HG03064 (cell line): ENCODE results near the gene WDR70.

Source experiments
- ATAC-seq: cut with Tn5 transposase; IDR thresholded peaks from one replicate; pipeline ENCODE4 v1.9.1; 2021; ENCODE audit warnings: low read depth; ENCODE audit not compliant: unreplicated experiment

The WDR70 gene

DNA sequence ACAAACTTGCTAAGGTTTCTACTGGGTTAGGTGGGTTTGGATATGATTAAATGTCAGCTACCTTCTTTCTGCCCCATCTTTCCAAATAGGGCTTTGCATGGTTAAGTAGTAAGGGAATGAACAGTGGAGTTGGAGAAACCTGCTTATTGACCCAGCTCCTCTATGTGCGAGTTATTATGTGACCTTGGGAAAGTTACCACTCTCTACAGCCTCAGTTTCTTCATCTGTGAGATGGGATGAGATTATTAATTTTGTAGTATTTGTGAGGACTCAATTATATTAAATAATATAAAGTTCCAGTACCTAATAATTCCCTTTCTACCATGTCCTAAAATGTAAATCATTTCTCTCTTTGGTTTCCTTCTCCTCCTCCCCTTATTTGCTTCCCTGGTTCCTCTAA, 337.3 kb downstream of the WDR70 start:
- ATAC-seq: no peak

DNA sequence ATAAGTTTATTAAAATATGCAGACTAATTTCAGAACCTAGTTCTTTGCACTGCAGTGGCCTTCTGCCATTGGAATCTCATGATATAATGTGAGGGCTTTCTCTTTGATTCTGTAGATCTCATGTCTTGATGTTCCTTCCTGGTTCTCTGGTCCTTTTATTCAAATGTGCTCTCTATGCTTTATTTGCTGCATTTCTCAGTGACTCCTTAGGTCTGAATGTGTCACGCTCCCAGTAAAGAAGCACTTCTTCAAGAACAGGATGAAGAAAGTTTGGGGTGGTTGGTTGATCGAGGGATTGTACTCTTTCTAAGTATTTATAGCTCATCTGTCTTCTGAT, 338.1 kb downstream of the WDR70 start:
- ATAC-seq: no peak

DNA sequence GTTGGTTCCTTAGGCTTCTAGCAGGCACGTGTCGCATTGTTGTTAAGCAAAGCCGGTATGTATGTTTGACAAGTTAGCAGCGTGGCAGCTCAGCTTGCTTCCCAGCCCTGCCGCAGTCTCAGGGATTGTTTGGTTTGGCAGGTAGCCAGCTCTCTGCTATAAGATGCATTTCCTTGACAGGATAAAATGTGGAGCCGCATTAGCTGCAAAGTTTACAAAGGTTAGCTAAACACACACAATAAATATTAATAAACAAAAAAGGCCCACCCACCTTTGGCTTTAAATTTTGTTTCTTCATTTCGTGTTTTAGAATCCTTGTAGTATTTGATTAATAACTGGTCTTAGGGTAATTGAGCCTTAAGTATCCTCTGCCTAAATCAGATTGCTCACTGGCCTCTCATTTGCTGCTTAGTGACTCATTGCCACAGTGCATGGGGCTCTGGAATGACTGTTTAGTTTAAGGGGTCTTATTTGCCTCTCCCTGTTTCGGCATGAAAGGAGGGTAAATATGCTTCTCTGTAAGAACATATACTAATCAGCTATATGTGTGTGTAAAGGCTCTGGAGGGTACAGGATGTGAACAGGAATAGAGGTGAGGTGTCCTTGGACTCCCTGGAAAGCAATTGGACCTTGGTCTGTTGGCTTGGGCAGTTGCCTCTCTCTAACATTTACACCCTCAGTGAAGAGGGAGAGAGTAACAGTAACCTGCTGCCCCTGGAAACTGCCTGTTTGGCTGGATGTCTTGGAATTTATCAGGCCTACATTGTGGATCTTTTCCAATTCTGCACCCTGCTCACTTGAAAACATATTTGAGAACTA, 338.7 kb downstream of the WDR70 start:
- no peak for ATAC-seq

DNA sequence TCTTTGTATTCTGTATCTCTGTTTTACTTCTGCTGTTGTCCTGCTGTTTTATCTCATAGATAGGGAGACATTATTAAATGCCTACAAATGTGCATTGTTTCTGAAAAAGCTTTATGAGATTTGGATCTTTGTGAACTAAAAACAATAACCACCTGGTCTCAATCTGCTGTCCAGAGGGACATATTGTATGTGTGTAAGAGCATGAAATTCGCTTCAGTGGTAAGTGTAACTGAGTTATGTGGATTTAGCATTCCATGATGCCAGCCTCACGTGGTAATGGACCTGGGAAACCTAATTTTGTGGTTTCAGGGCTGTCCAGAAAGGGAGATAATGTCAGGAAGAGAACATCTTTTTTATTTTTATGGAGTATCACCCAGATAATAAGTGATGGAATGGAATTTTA, 341.4 kb downstream of the WDR70 start:
- ATAC-seq: no peak

DNA sequence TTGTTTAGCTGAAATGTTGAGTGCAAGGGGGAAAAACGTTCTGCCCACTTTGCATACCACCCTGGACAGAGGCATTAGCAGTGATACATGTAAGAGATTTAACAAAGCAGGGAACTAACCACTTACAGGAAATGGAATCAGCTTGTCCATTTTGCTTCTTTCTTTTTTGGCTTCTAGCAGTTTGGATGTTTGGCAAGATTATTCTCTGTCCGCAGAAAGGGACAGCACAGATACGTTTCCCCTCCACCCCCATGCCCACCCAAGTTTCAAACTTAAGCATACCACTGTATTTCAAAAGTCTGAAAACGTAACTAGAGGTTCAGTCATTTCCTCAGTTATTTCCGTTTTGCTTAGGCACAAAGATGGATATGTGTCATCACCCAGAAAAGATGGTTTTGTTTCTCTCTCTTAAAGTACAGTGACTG, 342.3 kb downstream of the WDR70 start:
- ATAC-seq: peak; percentile 54

DNA sequence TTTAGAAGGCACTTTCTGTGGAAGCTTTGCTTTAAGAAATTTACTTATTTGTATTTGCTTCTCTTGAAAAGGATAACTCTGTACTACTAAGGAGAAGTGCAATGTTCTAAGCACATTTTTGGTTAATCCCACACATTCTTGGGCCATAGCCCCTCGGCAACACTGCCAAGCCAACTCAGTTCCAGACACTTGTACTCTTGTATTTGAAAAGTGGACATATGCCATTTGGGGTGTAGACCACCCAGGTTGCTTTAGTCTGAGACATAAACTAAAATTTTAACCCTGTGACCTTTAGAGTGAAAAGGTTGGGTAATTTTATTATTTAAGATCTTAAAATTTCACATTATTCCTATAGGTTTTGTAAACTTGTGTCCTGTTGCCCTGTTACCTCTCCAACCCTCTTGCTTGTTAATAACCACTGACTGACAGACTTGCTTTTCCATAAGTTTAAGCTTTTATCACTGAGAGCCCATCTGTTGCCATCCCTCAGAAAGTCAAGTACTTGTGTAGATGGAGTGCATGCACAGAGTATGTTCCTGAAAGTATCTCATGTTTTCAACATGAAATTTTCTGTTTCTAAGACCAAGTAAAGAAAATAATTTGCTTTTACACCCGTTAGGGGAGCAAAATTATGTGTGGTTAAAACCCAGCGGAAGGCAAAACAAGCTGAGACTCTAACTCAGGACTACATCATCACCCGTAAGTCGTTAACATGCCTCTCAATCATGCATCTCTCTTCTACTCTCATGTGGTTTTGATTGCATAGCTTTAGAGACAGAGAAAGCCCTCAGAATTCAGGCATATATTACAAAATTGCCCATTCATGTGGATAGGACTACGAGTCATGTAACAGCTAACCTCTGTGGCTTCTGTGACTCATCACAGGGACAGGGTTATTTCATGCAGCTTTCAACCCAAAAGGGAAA, 343.4 kb downstream of the WDR70 start:
- peak; percentile 60 for ATAC-seq

DNA sequence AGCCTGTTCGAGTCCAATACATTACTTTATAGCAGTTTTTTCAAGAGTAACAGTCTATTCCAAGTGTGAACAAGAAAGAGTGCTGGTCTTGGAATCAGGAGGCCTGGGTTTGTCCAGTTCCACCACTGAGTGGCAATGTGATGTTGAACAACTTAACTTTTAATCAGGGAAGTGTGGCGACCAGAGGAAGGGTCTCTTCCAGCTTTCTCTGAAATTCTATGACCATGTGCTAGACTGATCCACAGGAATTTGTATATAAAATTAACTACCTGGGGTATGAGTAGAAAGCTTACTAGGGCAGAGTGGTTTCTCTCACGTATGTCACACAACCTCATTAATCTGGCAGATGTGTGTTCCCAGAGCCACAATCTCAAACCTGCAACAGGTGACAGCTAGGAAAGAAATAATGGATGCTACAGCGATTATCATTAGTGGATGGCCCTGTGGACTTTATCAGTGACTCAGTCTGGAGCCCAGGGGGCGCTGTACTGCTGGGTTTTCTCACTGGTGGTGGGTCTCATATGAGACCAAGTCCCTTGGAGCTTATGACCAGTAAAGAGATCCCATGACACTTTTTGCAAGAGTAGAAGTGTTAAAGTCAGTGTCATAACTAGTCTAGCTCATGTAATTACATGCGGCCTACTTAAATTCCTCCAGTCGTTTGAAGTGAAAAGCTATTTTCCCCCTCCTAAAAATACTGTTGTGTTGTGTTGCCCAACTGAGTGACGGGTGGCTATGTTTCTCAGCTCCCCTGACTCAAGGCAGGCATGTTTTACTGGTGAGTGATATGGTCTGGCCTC, 344.2 kb downstream of the WDR70 start:
- no peak for ATAC-seq

DNA sequence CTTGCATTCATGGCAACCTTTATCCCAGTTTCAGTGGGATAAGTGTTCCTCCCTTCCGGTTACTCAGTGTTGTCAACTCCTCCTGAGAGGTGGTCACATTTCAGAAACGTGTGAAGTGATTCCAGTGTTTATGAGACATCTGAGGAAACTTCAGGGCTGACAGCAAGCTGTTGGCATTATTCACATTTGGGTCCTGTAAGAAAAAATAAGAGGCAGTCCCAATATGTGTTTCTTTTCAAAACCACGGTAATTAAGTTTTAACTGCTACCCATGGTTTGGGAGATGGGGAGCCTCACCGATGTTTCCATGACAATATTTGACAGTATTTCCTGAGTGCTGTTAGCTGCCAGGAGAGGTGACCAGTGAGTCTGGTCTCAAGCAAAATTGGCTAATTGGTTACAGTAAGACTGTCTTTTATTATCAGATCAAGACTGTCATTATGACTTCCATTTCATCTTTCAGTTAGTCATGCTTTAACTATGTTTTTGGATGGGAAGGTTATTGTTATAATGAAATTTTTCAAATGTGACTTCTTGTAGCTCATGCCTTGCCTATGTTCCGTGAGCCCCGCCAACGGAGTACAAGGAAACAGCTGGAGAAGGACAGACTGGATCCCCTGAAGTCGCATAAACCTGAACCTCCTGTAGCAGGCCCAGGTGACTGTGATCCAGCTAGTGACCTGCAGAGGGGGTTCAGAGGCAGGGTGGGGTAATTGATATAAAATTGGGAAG, 345.4 kb downstream of the WDR70 start:
- ATAC-seq: no peak

DNA sequence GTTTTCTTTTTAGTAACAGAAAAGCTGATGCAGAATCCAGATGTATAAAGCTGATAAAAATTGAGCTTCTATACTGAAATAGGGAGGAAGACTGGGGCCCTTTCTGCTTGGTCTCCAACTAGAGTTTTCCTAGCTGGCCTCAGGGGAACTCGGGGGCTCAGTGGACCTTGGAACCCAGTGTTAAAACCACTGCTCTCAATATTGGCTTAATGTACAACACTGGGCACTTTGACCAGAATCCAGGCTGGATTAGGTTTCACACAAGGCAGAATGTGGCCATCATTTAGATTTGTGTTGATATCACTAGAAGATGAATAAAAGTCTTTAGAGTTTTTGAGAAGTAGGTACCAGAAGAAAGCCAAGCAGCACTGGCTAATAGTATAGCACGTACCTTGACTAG, 346.1 kb downstream of the WDR70 start:
- no peak for ATAC-seq

DNA sequence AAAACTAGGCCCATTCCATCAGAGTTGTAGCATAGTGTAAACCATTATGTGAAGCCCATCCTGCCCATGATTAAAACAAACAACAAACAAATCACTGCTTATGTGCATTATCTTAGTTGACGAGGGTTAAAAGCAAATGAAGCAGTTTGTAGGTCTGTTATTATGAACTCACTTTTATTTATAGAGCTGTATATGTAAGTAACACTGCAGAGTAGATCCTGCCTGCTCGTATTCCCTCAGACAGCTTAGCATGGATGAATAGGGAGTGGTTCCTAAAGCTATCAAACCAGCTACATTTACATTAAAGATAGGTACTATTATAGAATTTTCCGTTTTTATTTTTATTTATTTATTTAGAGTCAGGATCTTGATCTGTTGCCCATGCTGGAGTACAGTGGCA, 348.1 kb downstream of the WDR70 start:
- ATAC-seq: no peak

DNA sequence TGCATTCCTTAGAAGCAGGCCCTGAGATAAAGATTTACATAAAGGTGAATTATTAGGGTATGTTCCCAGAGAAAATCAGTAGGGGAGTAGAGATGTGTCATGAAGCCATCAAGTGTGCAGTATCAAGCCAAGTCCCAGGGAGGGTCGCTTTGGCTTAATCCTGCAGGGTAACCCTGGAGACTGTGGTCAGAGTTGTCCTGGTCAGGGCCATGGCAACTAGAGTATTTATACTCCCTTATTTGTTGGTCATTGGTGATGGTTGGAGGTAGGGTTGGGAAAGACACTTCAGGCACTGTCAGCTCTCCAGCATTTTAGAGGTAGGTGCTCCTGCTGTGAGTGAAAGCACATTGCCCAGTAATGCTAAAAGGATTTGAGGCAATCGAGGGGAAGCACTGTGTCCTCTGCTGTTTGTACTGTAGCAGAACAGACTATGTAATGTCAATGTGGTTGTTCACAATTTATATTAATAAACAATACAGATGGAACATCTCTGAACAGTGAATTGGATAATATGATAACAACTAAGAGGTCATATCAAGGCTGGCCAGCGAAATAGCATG, 351.9 kb downstream of the WDR70 start:
- ATAC-seq: no peak

DNA sequence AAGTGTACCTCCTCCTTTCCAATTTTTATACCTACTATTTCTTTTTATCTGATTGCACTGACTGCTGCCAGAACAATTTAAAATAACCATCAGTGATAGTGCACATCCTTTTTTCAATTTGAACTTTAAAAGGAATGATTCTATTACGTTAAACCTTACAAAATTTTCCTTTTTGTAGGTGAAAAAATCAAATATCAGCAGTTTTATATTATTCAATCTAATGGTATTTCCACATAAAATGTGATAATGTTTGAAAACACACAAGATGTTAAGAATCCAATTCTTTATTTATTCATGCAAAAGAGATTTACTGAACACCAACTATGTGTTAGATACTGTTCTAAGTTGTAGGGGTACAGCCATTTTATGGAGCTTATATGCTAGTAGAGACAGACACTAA, 355.0 kb downstream of the WDR70 start:
- ATAC-seq: no peak

DNA sequence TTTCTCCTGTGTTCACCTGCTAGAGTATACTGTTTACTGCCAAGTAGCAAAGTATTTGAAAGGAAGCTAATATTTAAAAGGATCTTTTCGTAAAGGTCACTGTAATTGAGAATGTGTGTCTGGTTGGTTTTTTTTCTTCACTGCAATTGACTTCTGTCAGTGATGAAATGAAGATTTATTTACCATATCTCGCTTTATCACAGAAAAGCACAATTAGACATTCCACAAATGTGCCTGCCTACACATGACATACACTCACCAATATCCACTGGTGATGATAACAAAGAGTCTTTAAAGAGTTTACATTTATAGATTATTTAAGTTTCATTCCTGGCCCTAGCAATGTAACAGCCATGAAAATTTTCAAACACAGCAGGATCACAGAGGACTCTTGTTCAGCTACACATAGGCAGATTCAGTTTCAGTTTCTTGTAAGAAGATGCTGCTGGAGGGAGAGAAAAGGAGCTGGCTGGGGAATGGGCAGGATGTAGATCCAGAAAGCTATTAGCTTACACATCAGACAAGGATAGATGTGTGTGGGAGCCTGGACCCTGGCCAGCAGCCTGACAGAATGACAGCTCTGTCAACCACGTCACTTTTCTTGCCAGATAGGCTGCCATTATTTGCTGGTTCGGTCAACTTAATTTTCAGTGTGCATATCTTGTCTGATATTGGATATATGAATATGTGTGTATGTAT, 356.7 kb downstream of the WDR70 start:
- ATAC-seq: no peak

DNA sequence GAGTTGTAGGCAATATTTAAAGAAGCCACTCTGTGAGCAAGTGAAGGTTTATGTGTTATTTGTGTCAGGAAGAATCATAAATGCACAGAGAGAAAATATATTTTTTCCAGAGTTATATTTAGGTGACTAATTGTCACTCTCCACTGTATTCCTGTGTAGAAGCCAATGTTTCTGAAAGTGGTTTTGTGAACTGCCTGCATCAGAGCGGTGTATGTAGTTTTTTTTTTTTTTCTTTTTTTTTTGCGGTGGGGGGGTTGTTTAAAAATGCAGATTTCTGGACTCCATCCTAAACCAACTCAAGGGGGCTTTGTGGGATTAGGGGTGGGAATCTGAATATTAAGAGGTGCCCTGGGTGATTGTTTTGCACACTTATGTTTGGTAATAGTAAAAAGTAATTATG, 357.3 kb downstream of the WDR70 start:
- ATAC-seq: no peak

DNA sequence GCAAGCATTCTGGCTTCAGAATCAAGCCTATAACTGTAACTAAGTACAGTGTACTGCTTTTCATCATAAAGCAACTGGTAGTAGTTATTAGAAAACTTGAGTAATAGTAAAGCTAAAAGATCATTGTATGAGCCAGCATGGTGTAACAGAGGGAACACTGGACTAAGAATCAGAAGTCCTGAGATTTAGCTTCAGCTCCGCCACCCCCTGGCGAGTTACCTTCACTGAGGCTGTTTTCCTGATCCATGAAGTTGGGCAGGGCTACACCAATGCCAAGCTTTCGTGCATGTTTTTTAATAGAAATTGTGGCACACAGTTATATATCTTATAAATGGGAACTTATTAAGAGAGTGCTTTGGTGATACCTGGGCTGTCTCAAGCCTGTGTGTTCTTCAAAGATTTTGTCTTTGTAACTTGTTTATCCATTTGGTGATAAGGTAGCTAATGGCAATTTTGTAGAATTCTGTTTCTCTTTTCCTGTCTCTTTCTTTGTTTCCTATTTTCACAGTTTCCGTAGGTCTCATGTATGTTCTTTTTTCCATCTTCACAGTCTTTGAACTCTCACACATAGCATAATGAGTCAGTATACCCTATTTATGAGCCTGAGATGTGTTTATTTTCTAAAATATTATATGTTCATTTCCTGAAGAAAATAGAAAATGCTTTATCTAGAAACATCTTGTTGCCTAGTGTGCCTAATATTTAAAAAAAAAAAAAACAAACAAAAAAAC, 358.4 kb downstream of the WDR70 start:
- ATAC-seq: no peak

DNA sequence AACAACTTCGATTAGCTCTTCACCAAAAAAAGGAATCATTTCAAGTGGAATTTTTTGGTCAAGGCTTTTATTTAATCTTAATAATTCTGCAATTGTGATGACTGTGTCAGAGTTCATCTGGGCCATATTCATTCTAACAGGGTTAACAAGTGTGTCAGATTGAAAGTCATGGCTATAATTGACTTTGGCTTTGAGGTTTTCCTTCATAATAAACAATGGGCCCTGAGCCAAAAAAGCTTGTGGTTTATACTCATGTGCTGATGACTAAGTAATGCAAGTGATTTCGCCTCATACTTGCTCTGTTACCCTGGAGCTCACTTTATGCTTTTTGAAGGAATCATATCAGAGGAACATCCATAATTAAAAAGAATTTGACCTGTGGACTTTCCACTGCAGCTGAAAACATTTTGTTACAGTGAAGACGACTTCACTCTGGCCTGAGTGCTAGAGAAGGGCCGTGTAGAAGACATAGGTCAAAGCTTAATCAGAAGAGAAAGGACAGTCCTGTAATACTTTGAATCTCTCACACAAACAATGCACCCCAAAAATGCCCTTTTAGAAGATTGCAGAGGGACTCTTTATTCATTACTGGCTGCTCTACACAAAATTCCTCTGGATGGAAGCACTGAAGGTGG, 359.1 kb downstream of the WDR70 start:
- peak; percentile 87 for ATAC-seq

DNA sequence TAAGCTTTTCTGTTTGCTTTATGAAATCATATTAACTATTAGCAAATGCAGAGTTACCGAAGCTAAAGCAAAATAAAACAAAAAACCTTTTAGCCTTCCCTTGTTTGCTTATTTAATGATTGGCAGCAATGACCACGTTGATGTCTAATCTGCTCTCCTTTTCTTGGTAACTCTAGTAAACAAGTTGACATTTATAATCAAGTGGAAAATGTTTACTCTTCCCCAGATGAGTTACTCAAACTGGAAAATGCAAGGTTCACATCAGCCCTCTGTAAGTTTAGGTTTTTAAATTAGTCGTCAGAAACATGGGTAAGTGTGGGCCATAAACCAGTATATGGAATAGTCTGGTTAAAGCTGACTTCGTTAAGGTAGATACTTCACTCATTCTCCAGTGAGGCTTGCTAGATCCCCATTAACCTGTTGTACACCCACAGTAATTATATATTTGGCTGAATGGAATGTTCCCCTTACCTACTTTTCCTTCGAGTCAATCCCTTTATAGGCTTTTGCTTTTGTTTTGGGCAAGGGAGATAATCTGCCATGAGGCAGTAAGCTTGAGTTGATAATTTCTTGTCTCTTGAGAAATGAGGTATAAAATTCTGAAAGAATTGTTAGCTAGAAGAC, 359.9 kb downstream of the WDR70 start:
- ATAC-seq: no peak

DNA sequence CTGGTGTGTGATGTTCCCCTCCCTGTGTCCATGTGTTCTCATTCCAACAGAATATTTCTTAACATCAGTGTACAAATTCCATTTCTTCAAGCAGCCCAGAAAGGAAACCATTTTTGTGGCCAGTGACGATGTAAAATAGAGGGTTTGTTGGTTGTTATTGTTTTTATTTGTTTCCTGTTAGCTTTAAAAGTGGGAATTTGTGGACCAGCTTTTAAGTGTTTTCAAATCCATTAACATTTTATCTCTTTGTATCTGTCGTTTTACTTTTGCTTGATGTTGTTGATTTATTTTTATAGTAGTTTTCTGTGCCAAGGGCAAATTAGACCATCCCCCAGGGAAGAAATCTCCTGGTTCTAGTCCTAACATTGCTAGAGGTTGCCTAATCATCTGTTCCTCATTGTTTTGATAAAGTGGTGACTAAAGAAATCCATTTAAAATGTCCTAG, 360.7 kb downstream of the WDR70 start:
- no peak for ATAC-seq
